ENCODE data around the gene GTF3C1. TPM values are rescaled to one million over a fixed set of nuclear protein-coding genes. Genes with fewer than 3 reads are reported as not detected.
"Not testable (repeated sequence)": the region's sequence is repeated elsewhere in the genome, so short reads cannot be mapped to it uniquely, and the experiment has no call there.

The GTF3C1 gene
- polyA plus RNA-seq, 1 donor from 2014 or later, result 54.0 TPM

DNA sequence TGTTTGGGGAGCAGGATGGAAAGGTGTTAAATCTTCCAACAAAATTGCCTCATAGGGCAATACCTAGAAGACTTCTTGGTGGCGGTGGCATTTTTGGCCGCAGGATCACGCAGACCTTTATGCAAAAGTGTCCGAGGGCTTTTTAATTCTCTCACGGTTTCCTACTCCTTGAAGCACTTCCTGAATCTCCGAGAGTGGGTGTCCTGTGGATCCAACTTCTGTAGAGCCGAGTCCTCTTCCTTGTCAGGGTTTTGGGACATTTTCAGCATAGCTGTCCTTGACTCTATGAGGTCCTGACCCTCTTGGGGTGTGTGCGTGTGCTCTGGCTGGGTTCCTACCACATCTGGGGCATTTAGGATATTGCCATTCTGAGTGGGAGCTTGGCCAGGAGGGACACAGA lies 116.1 kb downstream of the GTF3C1 start:
- Histone ChIP-seq H3K9me3 (ENCODE audit: low read length) (no peaks in the 10 kb centered on the region), H3K27ac (ENCODE audit: low read length) (no peak overlapping the region), H3K79me2 (replicated peaks; ENCODE audit: insufficient read depth, low read length) (no peaks in the 10 kb centered on the region), H3K4me3 (ENCODE audit: low read length) (no peak overlapping the region), H3K27me3 (ENCODE audit: insufficient read depth, low read depth, low read length) (no peaks in the 10 kb centered on the region), H3K9me2 (ENCODE audit: insufficient read depth, low read length) (no peaks in the 10 kb centered on the region), H3K36me3 (ENCODE audit: insufficient read depth, low read length) (no peaks in the 10 kb centered on the region), H3K9ac (ENCODE audit: low read length) (no peak overlapping the region), H3F3A (ENCODE audit: insufficient read depth, low read length, poor library complexity, severe bottlenecking) (no peaks in the 10 kb centered on the region), H3K4me2 (ENCODE audit: low read length) (no peak overlapping the region), H2AFZ (ENCODE audit: low read depth, low read length) (no peak overlapping the region), H4K20me1 (ENCODE audit: insufficient read depth) (no peaks in the 10 kb centered on the region)
- no peak for TF ChIP-seq MXI1 (conservative IDR thresholded peaks at IDR 0.05; ENCODE audit: poor library complexity, severe bottlenecking)
- TF ChIP-seq SMC3 (conservative IDR thresholded peaks at IDR 0.05; ENCODE audit: poor library complexity), result no peak
- no peak for TF ChIP-seq RAD21 (conservative IDR thresholded peaks at IDR 0.05)
- TF ChIP-seq POLR2AphosphoS5 (IDR thresholded peaks at IDR 0.05), result no peak
- TF ChIP-seq, protein P1, sequence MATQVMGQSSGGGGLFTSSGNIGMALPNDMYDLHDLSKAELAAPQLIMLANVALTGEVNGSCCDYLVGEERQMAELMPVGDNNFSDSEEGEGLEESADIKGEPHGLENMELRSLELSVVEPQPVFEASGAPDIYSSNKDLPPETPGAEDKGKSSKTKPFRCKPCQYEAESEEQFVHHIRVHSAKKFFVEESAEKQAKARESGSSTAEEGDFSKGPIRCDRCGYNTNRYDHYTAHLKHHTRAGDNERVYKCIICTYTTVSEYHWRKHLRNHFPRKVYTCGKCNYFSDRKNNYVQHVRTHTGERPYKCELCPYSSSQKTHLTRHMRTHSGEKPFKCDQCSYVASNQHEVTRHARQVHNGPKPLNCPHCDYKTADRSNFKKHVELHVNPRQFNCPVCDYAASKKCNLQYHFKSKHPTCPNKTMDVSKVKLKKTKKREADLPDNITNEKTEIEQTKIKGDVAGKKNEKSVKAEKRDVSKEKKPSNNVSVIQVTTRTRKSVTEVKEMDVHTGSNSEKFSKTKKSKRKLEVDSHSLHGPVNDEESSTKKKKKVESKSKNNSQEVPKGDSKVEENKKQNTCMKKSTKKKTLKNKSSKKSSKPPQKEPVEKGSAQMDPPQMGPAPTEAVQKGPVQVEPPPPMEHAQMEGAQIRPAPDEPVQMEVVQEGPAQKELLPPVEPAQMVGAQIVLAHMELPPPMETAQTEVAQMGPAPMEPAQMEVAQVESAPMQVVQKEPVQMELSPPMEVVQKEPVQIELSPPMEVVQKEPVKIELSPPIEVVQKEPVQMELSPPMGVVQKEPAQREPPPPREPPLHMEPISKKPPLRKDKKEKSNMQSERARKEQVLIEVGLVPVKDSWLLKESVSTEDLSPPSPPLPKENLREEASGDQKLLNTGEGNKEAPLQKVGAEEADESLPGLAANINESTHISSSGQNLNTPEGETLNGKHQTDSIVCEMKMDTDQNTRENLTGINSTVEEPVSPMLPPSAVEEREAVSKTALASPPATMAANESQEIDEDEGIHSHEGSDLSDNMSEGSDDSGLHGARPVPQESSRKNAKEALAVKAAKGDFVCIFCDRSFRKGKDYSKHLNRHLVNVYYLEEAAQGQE (IDR thresholded peaks at IDR 0.05; ENCODE audit: borderline replicate concordance), result no peak
- no peak for TF ChIP-seq EP300 (conservative IDR thresholded peaks at IDR 0.05; ENCODE audit: poor library complexity, severe bottlenecking)
- TF ChIP-seq CTCF (IDR thresholded peaks at IDR 0.05; ENCODE audit: poor library complexity, severe bottlenecking), result no peak
- no peak for TF ChIP-seq TAF1 (IDR thresholded peaks at IDR 0.05; ENCODE audit: low read depth)
- TF ChIP-seq EZH2 (IDR thresholded peaks at IDR 0.05; ENCODE audit: borderline replicate concordance, insufficient read depth, low read length, poor library complexity, severe bottlenecking), result no peak

GRCh38 chr16:27433191-27433590 lies 116.5 kb downstream of the GTF3C1 start:
- not testable (repeated sequence) for H3K27ac ChIP-seq (ENCODE audit: low read length); H3K4me2 ChIP-seq (ENCODE audit: low read length); H4K20me1 ChIP-seq (ENCODE audit: insufficient read depth); H3K9ac ChIP-seq (ENCODE audit: low read length); H3K79me2 ChIP-seq (replicated peaks; ENCODE audit: insufficient read depth, low read length); H3K4me3 ChIP-seq (ENCODE audit: low read length); H3K9me2 ChIP-seq (ENCODE audit: insufficient read depth, low read length); H3K36me3 ChIP-seq (ENCODE audit: insufficient read depth, low read length); H3K9me3 ChIP-seq (ENCODE audit: low read length); H3K27me3 ChIP-seq (ENCODE audit: insufficient read depth, low read depth, low read length); H3F3A ChIP-seq (ENCODE audit: insufficient read depth, low read length, poor library complexity, severe bottlenecking); H2AFZ ChIP-seq (ENCODE audit: low read depth, low read length)

DNA sequence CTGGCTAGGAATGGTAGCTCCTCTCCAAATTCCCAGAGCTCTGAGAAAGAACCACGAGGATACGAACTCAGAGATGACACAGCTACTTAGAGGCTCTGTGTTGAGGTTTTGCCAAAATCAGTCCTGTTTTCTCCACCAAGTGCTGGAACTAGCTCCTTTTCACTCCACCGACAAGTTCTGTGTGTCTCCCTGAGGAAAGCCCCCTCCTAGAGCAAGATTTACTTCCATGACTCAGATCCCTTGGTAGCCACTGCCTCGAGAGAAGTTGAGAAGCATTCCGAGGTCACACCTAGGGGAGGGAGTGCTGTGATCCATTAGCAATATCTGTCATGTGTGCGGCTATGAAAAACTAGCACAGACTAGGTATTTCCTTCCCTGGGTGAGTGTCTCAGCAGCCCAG lies 117.2 kb downstream of the GTF3C1 start:
- TF ChIP-seq SMC3 (conservative IDR thresholded peaks at IDR 0.05; ENCODE audit: poor library complexity) (no peak), POLR2AphosphoS5 (IDR thresholded peaks at IDR 0.05) (no peak), EP300 (conservative IDR thresholded peaks at IDR 0.05; ENCODE audit: poor library complexity, severe bottlenecking) (no peak), RAD21 (conservative IDR thresholded peaks at IDR 0.05) (no peak), EZH2 (IDR thresholded peaks at IDR 0.05; ENCODE audit: borderline replicate concordance, insufficient read depth, low read length, poor library complexity, severe bottlenecking) (no peak), TAF1 (IDR thresholded peaks at IDR 0.05; ENCODE audit: low read depth) (no peak), MXI1 (conservative IDR thresholded peaks at IDR 0.05; ENCODE audit: poor library complexity, severe bottlenecking) (no peak), CTCF (IDR thresholded peaks at IDR 0.05; ENCODE audit: poor library complexity, severe bottlenecking) (no peak)
- TF ChIP-seq, protein P1 (IDR thresholded peaks at IDR 0.05; ENCODE audit: borderline replicate concordance), result no peak
- H3F3A ChIP-seq (ENCODE audit: insufficient read depth, low read length, poor library complexity, severe bottlenecking), result no peaks in the 10 kb centered on the region
- no peak overlapping the region for H3K9ac ChIP-seq (ENCODE audit: low read length)
- H3K4me3 ChIP-seq (ENCODE audit: low read length), result no peak overlapping the region
- no peaks in the 10 kb centered on the region for H3K36me3 ChIP-seq (ENCODE audit: insufficient read depth, low read length)
- H3K4me2 ChIP-seq (ENCODE audit: low read length), result no peak overlapping the region
- H3K27me3 ChIP-seq (ENCODE audit: insufficient read depth, low read depth, low read length), result no peaks in the 10 kb centered on the region
- no peak overlapping the region for H2AFZ ChIP-seq (ENCODE audit: low read depth, low read length)
- H3K9me3 ChIP-seq (ENCODE audit: low read length), result no peaks in the 10 kb centered on the region
- no peaks in the 10 kb centered on the region for H4K20me1 ChIP-seq (ENCODE audit: insufficient read depth)
- H3K27ac ChIP-seq (ENCODE audit: low read length), result no peak overlapping the region
- no peaks in the 10 kb centered on the region for H3K79me2 ChIP-seq (replicated peaks; ENCODE audit: insufficient read depth, low read length)
- H3K9me2 ChIP-seq (ENCODE audit: insufficient read depth, low read length), result no peaks in the 10 kb centered on the region
